Mesendoderm (in vitro differentiated cells): ENCODE measurements around the gene SRGAP3.

Experiments used
- DNase-seq: peaks from one replicate; pipeline ENCODE4 v3.0.0; 2013
- H2AK5ac ChIP-seq: 2 replicates; pipeline ENCODE4 v1.6.1; 2013; ENCODE audit warnings: low read length, inconsistent platforms
- H2BK120ac ChIP-seq: 2 replicates; pipeline ENCODE4 v1.6.1; 2013; ENCODE audit warnings: low read depth, mild to moderate bottlenecking, low read length, moderate library complexity, mixed read lengths
- H2BK15ac ChIP-seq: replicated peaks from 2 replicates; pipeline ENCODE4 v1.6.1; 2013; ENCODE audit warnings: low read depth, mild to moderate bottlenecking, moderate library complexity
- H2BK5ac ChIP-seq: 2 replicates; pipeline ENCODE4 v1.6.1; 2013; ENCODE audit warnings: low read length, inconsistent platforms
- H3K18ac ChIP-seq: 2 replicates; pipeline ENCODE4 v1.6.1; 2013; ENCODE audit warnings: mild to moderate bottlenecking, low read length, mixed read lengths
- H3K23ac ChIP-seq: one replicate; pipeline ENCODE4 v1.6.1; 2013; ENCODE audit warnings: low read length
- H3K27ac ChIP-seq: 2 replicates; pipeline ENCODE4 v1.5.1; 2013; ENCODE audit warnings: low read depth, mild to moderate bottlenecking, inconsistent platforms, low read length, moderate library complexity
- H3K27me3 ChIP-seq: 2 replicates; pipeline ENCODE4 v1.6.1; 2013; ENCODE audit warnings: low read length, control low read depth, mild to moderate bottlenecking, inconsistent platforms; ENCODE audit not compliant: insufficient read depth, poor library complexity
- H3K36me3 ChIP-seq: 2 replicates; pipeline ENCODE4 v1.6.1; 2013; ENCODE audit warnings: low read length, inconsistent platforms; ENCODE audit not compliant: control insufficient read depth, insufficient read depth
- H3K4ac ChIP-seq: one replicate; pipeline ENCODE4 v1.6.1; 2013; ENCODE audit warnings: low read depth, mild to moderate bottlenecking, low read length, moderate library complexity
- H3K4me1 ChIP-seq: 2 replicates; pipeline ENCODE4 v1.6.1; 2013; ENCODE audit warnings: low read depth, low read length, inconsistent platforms; ENCODE audit not compliant: control insufficient read depth
- H3K4me2 ChIP-seq: 2 replicates; pipeline ENCODE4 v1.6.1; 2013; ENCODE audit warnings: low read length
- H3K4me3 ChIP-seq: 2 replicates; pipeline ENCODE4 v1.5.1; 2013; ENCODE audit warnings: mild to moderate bottlenecking, low read length
- H3K56ac ChIP-seq: one replicate; pipeline ENCODE4 v1.6.1; 2013; ENCODE audit warnings: low read length
- H3K79me1 ChIP-seq: 2 replicates; pipeline ENCODE4 v1.6.1; 2013; ENCODE audit warnings: low read length, inconsistent platforms
- H3K79me2 ChIP-seq: 2 replicates; pipeline ENCODE4 v1.6.1; 2013; ENCODE audit warnings: mild to moderate bottlenecking, low read length; ENCODE audit not compliant: control insufficient read depth, insufficient read depth
- H3K9ac ChIP-seq: 2 replicates; pipeline ENCODE4 v1.6.1; 2013; ENCODE audit warnings: low read length, inconsistent platforms
- H4K5ac ChIP-seq: one replicate; pipeline ENCODE4 v1.6.1; 2013; ENCODE audit warnings: low read length
- H4K8ac ChIP-seq: one replicate; pipeline ENCODE4 v1.6.1; 2013; ENCODE audit warnings: low read depth, mild to moderate bottlenecking, control low read depth, low read length, moderate library complexity
- WGBS: extraction: QIAGEN DNeasy Blood & Tissue Kit; methylation state at CpG from one replicate; pipeline ENCODE4 v1.1.7; 2013; ENCODE audit warnings: low lambda C conversion rate, missing lambda C conversion rate; ENCODE audit not compliant: insufficient coverage; ENCODE audit errors: extremely low coverage; 5-methylcytosine and 5-hydroxymethylcytosine counted together

The SRGAP3 gene

DNA sequence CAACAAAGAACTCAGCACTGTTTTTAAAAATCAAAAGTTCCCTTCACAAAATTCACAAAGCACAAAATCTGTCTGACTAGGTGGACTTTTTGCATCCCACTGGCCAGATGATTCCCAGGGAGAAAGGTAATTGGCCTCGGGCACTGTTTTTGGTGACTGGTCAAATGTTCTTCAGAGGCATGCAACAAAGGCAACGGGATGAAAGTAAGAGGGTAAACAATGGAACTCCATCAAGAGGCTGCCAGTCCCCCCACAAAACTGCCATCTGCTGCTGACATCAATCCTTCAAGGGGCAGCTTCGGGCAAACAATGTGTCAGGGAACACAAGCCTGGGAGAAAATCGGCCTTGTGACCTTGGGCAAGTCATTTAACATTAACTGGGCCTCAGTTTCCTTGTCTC is 3.3 kb downstream of the SRGAP3 start:
- no peak overlapping the region for H2BK120ac ChIP-seq
- H3K18ac ChIP-seq = no peak overlapping the region
- no peak overlapping the region for H4K5ac ChIP-seq

DNA sequence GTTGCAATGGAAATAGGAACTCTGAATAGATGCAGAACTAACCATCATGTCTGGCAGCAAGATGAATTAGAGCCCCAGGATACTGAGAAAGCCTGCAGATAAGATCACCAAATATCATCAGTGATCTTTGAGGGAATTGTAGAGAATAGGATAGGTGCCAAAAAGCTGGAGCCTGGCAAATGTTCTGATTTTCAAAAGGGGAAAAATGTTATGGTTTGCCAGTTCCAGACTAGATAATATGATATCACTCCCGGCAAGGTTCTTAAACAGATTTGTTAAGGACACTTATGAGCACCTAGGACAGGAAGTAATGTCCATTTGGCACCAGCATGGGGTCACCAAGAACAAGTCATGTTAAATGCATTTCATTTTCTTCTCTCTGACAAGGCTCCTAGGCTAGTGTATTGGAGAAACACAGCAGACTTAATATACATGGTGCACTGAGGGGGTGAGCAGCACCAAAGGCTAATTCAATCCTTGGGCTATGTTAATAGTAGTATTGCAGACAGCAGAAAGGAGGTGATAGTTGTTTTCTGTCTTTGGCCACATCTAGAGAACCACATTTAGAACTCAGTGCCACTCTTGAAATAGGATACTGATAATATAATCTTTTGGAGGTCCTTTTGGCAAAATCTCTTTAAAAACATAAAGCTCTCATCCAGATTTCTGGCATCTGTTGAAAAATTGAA is 4.8 kb downstream of the SRGAP3 start:
- no peak overlapping the region for H3K4me2 ChIP-seq
- no peak overlapping the region for H2BK15ac ChIP-seq
- H3K36me3 ChIP-seq = no peaks in the 10 kb centered on the region
- no peak overlapping the region for H3K23ac ChIP-seq
- no peaks in the 10 kb centered on the region for H3K79me1 ChIP-seq
- no peak overlapping the region for H3K9ac ChIP-seq
- no peak overlapping the region for H4K5ac ChIP-seq
- no peak overlapping the region for H2AK5ac ChIP-seq
- no peak overlapping the region for H3K4ac ChIP-seq
- H3K4me3 ChIP-seq = no peak overlapping the region
- WGBS = no CpG with 5 or more reads among the region's 1 CpG
- no peaks in the 10 kb centered on the region for H3K79me2 ChIP-seq
- peak overlapping the region; percentile 5 for H3K56ac ChIP-seq
- no peaks in the 10 kb centered on the region for H3K27me3 ChIP-seq
- H3K4me1 ChIP-seq = peaks cover 2% of the 10 kb centered on the region
- no peak overlapping the region for H2BK5ac ChIP-seq
- no peak overlapping the region for H3K18ac ChIP-seq
- no peak overlapping the region for H3K27ac ChIP-seq
- DNase-seq = peak; percentile 79
- H4K8ac ChIP-seq = no peak overlapping the region
- H2BK120ac ChIP-seq = no peak overlapping the region

More for the DNA sequence above, 3.3 kb downstream of the SRGAP3 start:
- no peak overlapping the region for H3K4me3 ChIP-seq
- no peak overlapping the region for H3K4ac ChIP-seq
- no CpG with 5 or more reads among the region's 4 CpGs for WGBS
- no peaks in the 10 kb centered on the region for H3K79me2 ChIP-seq
- no peak overlapping the region for H3K23ac ChIP-seq
- no peak overlapping the region for H3K4me2 ChIP-seq
- no peaks in the 10 kb centered on the region for H3K36me3 ChIP-seq
- H3K27ac ChIP-seq = no peak overlapping the region
- no peak overlapping the region for H2BK15ac ChIP-seq
- H3K9ac ChIP-seq = no peak overlapping the region
- peaks cover 6% of the 10 kb centered on the region for H3K4me1 ChIP-seq
- H3K56ac ChIP-seq = no peak overlapping the region
- no peak overlapping the region for H2BK5ac ChIP-seq
- H3K79me1 ChIP-seq = no peaks in the 10 kb centered on the region
- H2AK5ac ChIP-seq = no peak overlapping the region
- no peak for DNase-seq
- no peak overlapping the region for H4K8ac ChIP-seq
- no peaks in the 10 kb centered on the region for H3K27me3 ChIP-seq

DNA sequence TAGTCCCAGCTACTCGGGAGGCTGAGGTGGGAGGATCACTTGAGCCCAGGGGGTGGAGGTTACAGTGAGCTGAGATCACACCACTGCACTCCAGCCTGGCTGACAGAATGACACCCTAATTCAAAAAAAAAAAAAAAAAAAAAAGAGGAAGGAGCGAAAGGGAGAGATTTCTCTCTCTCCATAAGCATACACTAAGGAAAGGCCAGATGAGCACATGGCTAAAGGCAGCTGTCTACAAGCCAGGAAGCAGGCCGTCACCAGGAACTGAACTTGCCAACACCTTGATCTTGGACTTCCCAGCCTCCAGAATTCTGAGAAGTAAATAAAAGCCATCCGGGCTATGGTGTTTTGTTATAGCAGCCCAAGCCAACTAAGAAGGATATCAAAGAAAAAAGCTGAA is 7.5 kb downstream of the SRGAP3 start:
- H3K9ac ChIP-seq = no peak overlapping the region
- H3K36me3 ChIP-seq = no peaks in the 10 kb centered on the region
- no peak for DNase-seq
- no peak overlapping the region for H2BK15ac ChIP-seq
- no peak overlapping the region for H4K5ac ChIP-seq
- H3K4ac ChIP-seq = no peak overlapping the region
- H3K56ac ChIP-seq = no peak overlapping the region
- no CpG with 5 or more reads among the region's 4 CpGs for WGBS
- H3K27me3 ChIP-seq = no peaks in the 10 kb centered on the region
- H3K79me2 ChIP-seq = no peaks in the 10 kb centered on the region
- H2BK120ac ChIP-seq = no peak overlapping the region
- H3K79me1 ChIP-seq = no peaks in the 10 kb centered on the region
- peaks cover 2% of the 10 kb centered on the region for H3K4me1 ChIP-seq
- H3K23ac ChIP-seq = no peak overlapping the region
- no peak overlapping the region for H3K18ac ChIP-seq
- no peak overlapping the region for H3K27ac ChIP-seq
- no peak overlapping the region for H3K4me2 ChIP-seq
- H4K8ac ChIP-seq = no peak overlapping the region
- H2BK5ac ChIP-seq = no peak overlapping the region
- H2AK5ac ChIP-seq = no peak overlapping the region
- H3K4me3 ChIP-seq = no peak overlapping the region

DNA sequence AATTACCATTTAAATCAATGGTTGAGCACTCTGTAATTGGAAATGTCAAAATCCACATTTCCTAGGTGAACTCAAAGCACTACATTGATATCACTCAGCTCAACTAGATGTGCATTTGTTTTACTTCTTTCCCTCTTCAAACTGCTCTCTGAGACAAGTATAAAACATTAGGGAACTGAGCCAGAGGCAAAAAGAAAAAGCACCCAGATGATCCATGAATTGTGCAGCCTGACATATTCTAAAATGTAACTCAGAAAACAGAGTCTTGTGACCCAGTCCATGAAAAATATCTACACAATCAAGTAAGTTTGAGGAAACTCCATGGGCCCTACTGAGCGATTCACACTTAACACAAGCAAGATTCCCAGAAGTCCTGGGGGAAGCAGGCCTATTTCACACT is 9.8 kb downstream of the SRGAP3 start:
- H2BK15ac ChIP-seq = no peak overlapping the region
- H3K4me3 ChIP-seq = no peak overlapping the region
- H3K4me2 ChIP-seq = no peak overlapping the region
- no peak overlapping the region for H2BK5ac ChIP-seq
- H2AK5ac ChIP-seq = no peak overlapping the region
- no CpG with 5 or more reads among the region's 1 CpG for WGBS
- H4K5ac ChIP-seq = no peak overlapping the region
- no peaks in the 10 kb centered on the region for H3K27me3 ChIP-seq
- H3K18ac ChIP-seq = no peak overlapping the region
- H3K9ac ChIP-seq = no peak overlapping the region
- H3K56ac ChIP-seq = no peak overlapping the region
- no peak overlapping the region for H2BK120ac ChIP-seq
- H4K8ac ChIP-seq = no peak overlapping the region
- H3K4ac ChIP-seq = no peak overlapping the region
- no peaks in the 10 kb centered on the region for H3K4me1 ChIP-seq
- no peaks in the 10 kb centered on the region for H3K36me3 ChIP-seq
- no peak overlapping the region for H3K27ac ChIP-seq
- DNase-seq = no peak
- no peak overlapping the region for H3K23ac ChIP-seq
- H3K79me2 ChIP-seq = no peaks in the 10 kb centered on the region
- no peaks in the 10 kb centered on the region for H3K79me1 ChIP-seq

DNA sequence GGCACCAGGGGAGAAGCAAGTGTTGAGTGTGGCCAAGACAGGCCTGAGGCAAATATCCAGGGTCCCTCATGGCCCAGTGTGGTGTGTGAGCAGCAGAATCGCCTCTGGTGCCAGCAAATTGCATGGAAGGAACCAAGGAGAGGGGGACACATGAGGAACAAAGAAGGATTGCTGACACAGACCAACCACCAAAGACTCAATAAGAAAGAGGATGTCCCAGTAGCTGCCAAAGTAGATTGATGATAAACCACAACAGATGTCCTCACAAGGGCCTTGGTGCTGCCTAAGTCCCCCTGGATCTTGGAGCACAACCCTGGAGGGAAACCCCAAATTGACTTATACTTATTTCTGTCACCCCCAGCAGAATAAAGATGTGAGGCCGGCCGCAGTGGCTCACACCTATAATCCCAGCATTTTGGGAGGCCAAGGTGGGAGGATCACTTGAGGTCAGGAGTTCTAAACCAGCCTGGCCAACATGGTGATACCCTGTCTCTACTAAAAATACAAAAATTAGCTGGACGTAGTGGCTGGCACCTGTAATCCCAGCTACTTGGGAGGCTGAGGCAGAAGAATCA is 10.6 kb downstream of the SRGAP3 start:
- H3K27ac ChIP-seq = no peak overlapping the region
- no peak overlapping the region for H2BK5ac ChIP-seq
- no peaks in the 10 kb centered on the region for H3K27me3 ChIP-seq
- no peaks in the 10 kb centered on the region for H3K79me1 ChIP-seq
- no peak overlapping the region for H3K4me3 ChIP-seq
- H2BK15ac ChIP-seq = no peak overlapping the region
- no peaks in the 10 kb centered on the region for H3K79me2 ChIP-seq
- H4K5ac ChIP-seq = no peak overlapping the region
- H2AK5ac ChIP-seq = no peak overlapping the region
- DNase-seq = no peak
- H3K18ac ChIP-seq = no peak overlapping the region
- no peak overlapping the region for H3K56ac ChIP-seq
- H3K4ac ChIP-seq = no peak overlapping the region
- H3K36me3 ChIP-seq = no peaks in the 10 kb centered on the region
- H2BK120ac ChIP-seq = no peak overlapping the region
- H3K4me2 ChIP-seq = no peak overlapping the region
- H3K23ac ChIP-seq = no peak overlapping the region
- WGBS = no CpG with 5 or more reads among the region's 4 CpGs
- no peak overlapping the region for H4K8ac ChIP-seq
- no peaks in the 10 kb centered on the region for H3K4me1 ChIP-seq
- H3K9ac ChIP-seq = no peak overlapping the region

DNA sequence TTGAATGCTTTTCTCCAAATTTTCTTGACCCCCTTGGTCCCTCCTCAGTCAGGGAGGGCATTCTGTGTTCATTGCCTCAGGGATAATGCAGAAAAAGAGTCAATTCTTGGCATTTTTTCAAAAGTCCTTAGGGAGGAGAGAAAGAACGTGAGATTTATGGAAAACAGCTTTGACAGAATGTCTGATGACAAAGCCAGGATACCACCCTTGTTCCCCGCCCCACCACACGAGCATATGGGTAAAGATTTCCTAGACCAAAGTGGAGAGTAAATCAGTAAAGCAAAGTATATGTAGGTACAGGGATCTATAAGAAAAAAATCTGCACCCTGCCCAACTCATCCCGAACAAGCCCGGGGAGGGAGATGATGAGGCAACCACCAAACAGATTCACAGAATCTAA is 11.2 kb downstream of the SRGAP3 start:
- Histone ChIP-seq H3K27me3 (no peaks in the 10 kb centered on the region), H3K4ac (no peak overlapping the region), H3K9ac (no peak overlapping the region), H3K23ac (no peak overlapping the region), H3K18ac (no peak overlapping the region), H2BK15ac (no peak overlapping the region), H4K5ac (no peak overlapping the region), H3K36me3 (no peaks in the 10 kb centered on the region), H3K4me3 (no peak overlapping the region), H3K27ac (no peak overlapping the region), H4K8ac (no peak overlapping the region), H3K56ac (no peak overlapping the region), H3K4me2 (no peak overlapping the region), H2BK120ac (no peak overlapping the region), H2AK5ac (no peak overlapping the region), H2BK5ac (no peak overlapping the region), H3K79me2 (no peaks in the 10 kb centered on the region), H3K4me1 (no peaks in the 10 kb centered on the region), H3K79me1 (no peaks in the 10 kb centered on the region)
- no peak for DNase-seq
- WGBS = no CpG with 5 or more reads among the region's 5 CpGs
